Amniotic epithelial cell (primary cell): ENCODE measurements around the gene ABCB11.
"Not testable (repeated sequence)": the region's sequence is repeated elsewhere in the genome, so short reads cannot be mapped to it uniquely, and the experiment has no call there.

Source experiments
- DNase-seq: peaks from one replicate; pipeline ENCODE4 v3.0.0-alpha.2; 2010; ENCODE audit warnings: low read depth

The ABCB11 gene

DNA sequence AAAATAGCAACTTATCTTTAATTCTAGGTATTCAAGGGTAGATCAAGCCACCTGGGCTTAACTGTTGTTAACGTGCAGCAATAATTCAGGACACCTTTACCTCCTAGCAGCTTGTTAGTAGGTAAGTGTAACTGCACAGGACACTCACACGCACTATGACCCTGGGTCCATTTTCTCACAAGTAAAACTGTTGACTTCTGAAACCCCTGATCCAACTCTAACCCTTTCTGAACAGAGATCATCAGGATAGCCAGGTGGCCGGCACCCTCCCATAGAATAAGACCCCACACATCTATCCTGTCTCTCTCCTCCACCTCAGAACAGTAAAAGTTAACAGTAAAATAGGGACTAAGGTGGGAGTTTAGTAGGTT, 141.5 kb downstream of the ABCB11 start:
- no peak for DNase-seq

DNA sequence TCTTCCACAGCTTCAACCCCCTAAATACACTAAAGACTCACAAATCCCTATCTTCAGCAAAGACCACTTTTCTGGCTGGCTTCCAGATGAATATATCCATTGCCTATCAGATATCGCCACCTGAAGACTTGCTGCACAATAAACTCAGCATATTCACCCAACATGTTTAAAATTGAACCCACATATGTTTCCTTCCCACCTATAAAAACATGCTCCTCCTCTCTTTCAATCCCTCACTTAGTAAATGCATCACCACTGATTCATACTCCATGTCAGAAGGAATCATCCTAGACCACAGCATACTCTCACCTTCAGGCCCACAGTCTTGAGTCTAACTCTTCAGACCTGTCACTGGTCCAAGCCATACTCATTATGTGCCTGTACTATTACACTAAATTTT, 146.1 kb downstream of the ABCB11 start:
- DNase-seq, result peak; percentile 32

DNA sequence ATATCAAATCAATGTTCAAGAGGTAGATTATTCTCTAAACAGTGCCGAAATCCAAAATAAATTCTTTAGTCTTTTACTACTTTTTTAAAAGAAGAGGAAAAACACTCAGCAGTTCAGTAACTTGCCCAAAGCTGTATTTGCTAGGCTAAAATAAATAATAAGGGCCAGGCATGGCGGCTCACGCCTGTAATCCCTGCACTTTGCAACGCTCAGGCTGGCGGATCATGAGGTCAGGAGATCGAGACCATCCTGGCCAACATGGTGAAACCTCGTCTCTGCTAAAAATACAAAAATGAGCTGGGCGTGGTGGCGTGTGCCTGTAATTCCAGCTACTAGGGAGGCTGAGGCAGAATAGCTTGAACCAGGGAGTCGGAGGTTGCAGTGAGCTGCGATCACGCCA, 149.0 kb downstream of the ABCB11 start:
- DNase-seq, result not testable (repeated sequence)

DNA sequence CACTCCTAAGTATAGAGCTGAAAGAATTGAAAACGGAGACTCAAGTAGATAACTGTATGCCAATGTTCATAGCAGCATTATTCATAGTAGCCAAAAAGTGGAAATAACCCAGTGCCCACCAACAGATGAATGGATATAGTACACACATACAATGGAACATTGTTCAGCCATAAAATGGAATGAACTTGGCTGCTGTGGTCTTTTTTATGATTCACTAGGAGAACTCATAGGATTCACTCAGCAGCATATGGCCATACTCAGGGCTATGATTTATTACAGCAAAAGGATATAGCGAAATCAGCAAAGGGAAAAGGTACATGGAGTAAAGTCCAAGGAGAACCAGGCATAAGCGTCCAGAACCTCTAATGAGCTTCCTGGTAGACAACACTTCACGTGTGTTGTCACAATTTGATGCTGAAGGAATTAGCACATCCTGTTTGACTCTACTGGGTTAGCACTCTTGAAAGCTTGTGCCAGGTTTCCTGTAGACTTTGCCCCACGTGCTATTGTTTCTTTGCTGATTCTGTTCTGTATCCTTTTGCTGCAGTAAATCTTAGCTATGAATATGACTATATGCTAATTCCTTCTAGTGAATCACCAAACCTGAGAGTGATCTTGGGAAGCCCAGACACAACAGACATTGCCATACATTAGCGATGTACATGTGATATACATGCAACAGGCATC, 156.6 kb downstream of the ABCB11 start:
- no peak for DNase-seq

DNA sequence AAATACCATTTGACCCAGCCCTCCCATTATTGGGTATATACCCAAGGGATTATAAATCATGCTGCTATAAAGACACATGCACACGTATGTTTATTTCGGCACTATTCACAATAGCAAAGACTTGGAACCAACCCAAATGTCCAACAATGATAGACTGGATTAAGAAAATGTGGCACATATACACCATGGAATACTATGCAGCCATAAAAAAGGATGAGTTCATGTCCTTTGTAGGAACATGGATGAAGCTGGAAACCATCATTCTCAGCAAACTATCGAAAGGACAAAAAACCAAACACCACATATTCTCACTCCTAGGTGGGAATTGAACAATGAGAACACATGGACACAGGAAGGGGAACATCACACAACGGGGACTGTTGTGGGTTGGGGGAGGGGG, 160.3 kb downstream of the ABCB11 start:
- DNase-seq, result not testable (repeated sequence)
